Trophoblast cell (in vitro differentiated cells and primary cell): Measurements from ENCODE around the gene CRB3.

Experiments
- DNase-seq, 2 donors: peaks; one replicate each; pipeline ENCODE4 v3.0.0-alpha.2; 2016
- H2AFZ ChIP-seq: 2 replicates; pipeline ENCODE4 v1.6.1; 2013; ENCODE audit warnings: low read length, moderate library complexity, mild to moderate bottlenecking; ENCODE audit not compliant: insufficient read depth, poor library complexity
- H2AK5ac ChIP-seq: 2 replicates; pipeline ENCODE4 v1.6.1; 2013; ENCODE audit warnings: mild to moderate bottlenecking, low read length
- H2BK120ac ChIP-seq: 2 replicates; pipeline ENCODE4 v1.6.1; 2013; ENCODE audit warnings: low read length, mild to moderate bottlenecking, moderate library complexity; ENCODE audit not compliant: insufficient read depth, poor library complexity
- H2BK12ac ChIP-seq: 2 replicates; pipeline ENCODE4 v1.6.1; 2013; ENCODE audit warnings: mild to moderate bottlenecking, low read length, moderate library complexity
- H2BK5ac ChIP-seq: 2 replicates; pipeline ENCODE4 v1.6.1; 2013; ENCODE audit warnings: low read length, low read depth, moderate library complexity, mild to moderate bottlenecking; ENCODE audit not compliant: poor library complexity
- H3K14ac ChIP-seq: 2 replicates; pipeline ENCODE4 v1.6.1; 2013; ENCODE audit warnings: mild to moderate bottlenecking, low read length
- H3K18ac ChIP-seq: 2 replicates; pipeline ENCODE4 v1.6.1; 2013; ENCODE audit warnings: mild to moderate bottlenecking, low read length
- H3K23ac ChIP-seq: 2 replicates; pipeline ENCODE4 v1.6.1; 2013; ENCODE audit warnings: low read length
- H3K27ac ChIP-seq: 2 replicates; pipeline ENCODE4 v1.5.1; 2013; ENCODE audit warnings: low read depth, mild to moderate bottlenecking, inconsistent platforms, low read length, moderate library complexity
- H3K27me3 ChIP-seq: 2 replicates; pipeline ENCODE4 v1.6.1; 2013; ENCODE audit warnings: inconsistent platforms, mild to moderate bottlenecking, low read length, moderate library complexity; ENCODE audit not compliant: insufficient read depth
- H3K36me3 ChIP-seq, 2 experiments: 1 replicate in 1 of 2; 2 replicates in 1 of 2; pipeline ENCODE4 v1.6.1; 2013; ENCODE audit warnings: low read length in 2 of 2, mild to moderate bottlenecking in 2 of 2, moderate library complexity in 1 of 2; ENCODE audit not compliant: insufficient read depth in 2 of 2, control insufficient read depth in 1 of 2
- H3K4ac ChIP-seq: 2 replicates; pipeline ENCODE4 v1.6.1; 2013; ENCODE audit warnings: low read depth, mild to moderate bottlenecking, low read length, moderate library complexity
- H3K4me1 ChIP-seq, 2 experiments: 1 replicate in 1 of 2; 2 replicates in 1 of 2; pipeline ENCODE4 v1.6.1; 2013; ENCODE audit warnings: low read length in 2 of 2, mild to moderate bottlenecking in 2 of 2, moderate library complexity in 1 of 2; ENCODE audit not compliant: insufficient read depth in 2 of 2, control insufficient read depth in 1 of 2
- H3K4me2 ChIP-seq: 2 replicates; pipeline ENCODE4 v1.6.1; 2013; ENCODE audit warnings: inconsistent platforms, mild to moderate bottlenecking, low read length, moderate library complexity
- H3K4me3 ChIP-seq: 2 replicates; pipeline ENCODE4 v1.5.1; 2013; ENCODE audit warnings: mild to moderate bottlenecking, low read depth, low read length, inconsistent platforms
- H3K79me1 ChIP-seq: one replicate; pipeline ENCODE4 v1.6.1; 2013; ENCODE audit warnings: low read length
- H3K79me2 ChIP-seq: 2 replicates; pipeline ENCODE4 v1.6.1; 2013; ENCODE audit warnings: low read length, mild to moderate bottlenecking; ENCODE audit not compliant: control insufficient read depth, insufficient read depth, poor library complexity
- H3K9ac ChIP-seq: 2 replicates; pipeline ENCODE4 v1.6.1; 2013; ENCODE audit warnings: mild to moderate bottlenecking, low read length
- H3K9me3 ChIP-seq: 2 replicates; pipeline ENCODE4 v1.6.1; 2013; ENCODE audit warnings: low read depth, mild to moderate bottlenecking, control low read depth, inconsistent platforms, low read length; ENCODE audit not compliant: insufficient read depth
- H4K12ac ChIP-seq: 2 replicates; pipeline ENCODE4 v1.6.1; 2013; ENCODE audit warnings: low read depth, mild to moderate bottlenecking, low read length, moderate library complexity
- H4K8ac ChIP-seq: 2 replicates; pipeline ENCODE4 v1.6.1; 2013; ENCODE audit warnings: low read depth, mild to moderate bottlenecking, low read length, moderate library complexity
- H4K91ac ChIP-seq: one replicate; pipeline ENCODE4 v1.6.1; 2013; ENCODE audit warnings: low read depth, mild to moderate bottlenecking, low read length, moderate library complexity
- WGBS: extraction: QIAGEN DNeasy Blood & Tissue Kit; methylation state at CpG from one replicate; pipeline ENCODE4 v1.1.7; 2013; ENCODE audit warnings: missing lambda C conversion rate; ENCODE audit not compliant: insufficient read length, insufficient coverage; ENCODE audit errors: extremely low coverage; 5-methylcytosine and 5-hydroxymethylcytosine counted together

CRB3 gene

GRCh38 chr19:6443986-6444385 lies 20.1 kb upstream of the CRB3 start:
- no peak overlapping the region for H3K14ac ChIP-seq
- no peaks in the 10 kb centered on the region for H3K9me3 ChIP-seq
- H3K4me2 ChIP-seq: no peak overlapping the region
- no peak overlapping the region for H3K27ac ChIP-seq
- no peaks in the 10 kb centered on the region for H3K4me1 ChIP-seq
- no peaks in the 10 kb centered on the region for H3K79me2 ChIP-seq
- H3K79me1 ChIP-seq: no peaks in the 10 kb centered on the region
- H4K91ac ChIP-seq: no peak overlapping the region
- H3K36me3 ChIP-seq: no peaks in the 10 kb centered on the region
- DNase-seq: no peak
- H4K12ac ChIP-seq: no peak overlapping the region
- H2BK120ac ChIP-seq: no peak overlapping the region
- H3K9ac ChIP-seq: no peak overlapping the region
- no peak overlapping the region for H3K23ac ChIP-seq
- H3K27me3 ChIP-seq: no peaks in the 10 kb centered on the region
- no peak overlapping the region for H3K4me3 ChIP-seq
- H2BK5ac ChIP-seq: no peak overlapping the region
- H2BK12ac ChIP-seq: no peak overlapping the region
- no peak overlapping the region for H2AK5ac ChIP-seq
- H3K4ac ChIP-seq: no peak overlapping the region
- no CpG with 5 or more reads among the region's 13 CpGs for WGBS
- no peak overlapping the region for H2AFZ ChIP-seq
- no peak overlapping the region for H4K8ac ChIP-seq
- H3K18ac ChIP-seq: no peak overlapping the region

DNA sequence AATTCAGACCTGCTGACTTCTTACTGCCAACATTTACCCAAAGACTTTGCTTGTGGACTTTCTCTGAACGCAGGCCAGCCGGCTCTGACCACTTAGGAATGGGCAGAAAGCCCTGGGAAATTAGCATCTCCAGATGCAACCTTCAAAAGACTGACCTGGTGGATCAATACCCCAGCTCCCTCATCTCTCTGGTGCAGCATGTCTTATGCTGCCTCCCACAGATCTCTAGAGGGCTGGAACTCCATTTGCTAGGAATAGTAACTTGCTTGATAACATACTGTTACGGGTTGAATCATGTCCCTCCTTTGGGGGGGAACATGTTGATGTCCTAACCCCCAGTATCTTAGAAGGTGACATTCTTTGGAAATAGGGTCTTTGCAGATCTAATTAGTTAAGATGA lies 17.6 kb upstream of the CRB3 start:
- Histone ChIP-seq H3K4ac (no peak overlapping the region), H3K79me2 (no peaks in the 10 kb centered on the region), H3K27me3 (no peaks in the 10 kb centered on the region)

DNA sequence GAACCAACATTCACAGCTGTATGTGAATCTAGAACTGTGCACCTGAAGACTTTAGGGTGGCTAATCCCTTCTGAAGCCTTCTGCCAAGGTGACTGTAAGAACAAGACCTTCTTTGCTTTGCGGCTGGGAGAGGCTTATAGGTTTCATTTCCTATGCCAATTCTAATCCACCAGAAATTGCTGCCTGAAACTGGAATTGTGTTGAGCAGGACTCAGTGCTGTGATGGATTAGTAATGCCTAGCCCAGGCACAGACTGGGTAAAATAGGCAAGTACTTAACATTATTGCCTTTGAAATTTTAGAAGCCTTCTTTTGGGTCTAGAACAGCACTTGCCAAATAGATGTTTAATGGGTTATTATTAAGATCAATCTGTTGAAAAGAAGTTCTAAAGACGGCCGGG lies 16.0 kb upstream of the CRB3 start:
- H2BK12ac ChIP-seq: no peak overlapping the region
- H3K9ac ChIP-seq: no peak overlapping the region
- H3K9me3 ChIP-seq: no peaks in the 10 kb centered on the region
- no peak overlapping the region for H2AK5ac ChIP-seq
- H4K8ac ChIP-seq: no peak overlapping the region
- H2BK5ac ChIP-seq: no peak overlapping the region
- H3K4me1 ChIP-seq: no peaks in the 10 kb centered on the region
- H3K23ac ChIP-seq: no peak overlapping the region
- no peaks in the 10 kb centered on the region for H3K79me2 ChIP-seq
- no peak overlapping the region for H3K27ac ChIP-seq
- no peaks in the 10 kb centered on the region for H3K79me1 ChIP-seq
- H3K36me3 ChIP-seq: peaks cover 0 to 2% of the 10 kb centered on the region in 2 experiments
- H3K4ac ChIP-seq: no peak overlapping the region
- H4K12ac ChIP-seq: no peak overlapping the region
- no peak overlapping the region for H3K14ac ChIP-seq
- no CpG with 5 or more reads among the region's 3 CpGs for WGBS
- H3K18ac ChIP-seq: no peak overlapping the region
- no peaks in the 10 kb centered on the region for H3K27me3 ChIP-seq
- DNase-seq: no peak
- no peak overlapping the region for H2BK120ac ChIP-seq
- H3K4me2 ChIP-seq: no peak overlapping the region
- H3K4me3 ChIP-seq: no peak overlapping the region
- no peak overlapping the region for H4K91ac ChIP-seq
- no peak overlapping the region for H2AFZ ChIP-seq

More for the DNA sequence above, 17.6 kb upstream of the CRB3 start:
- H3K27ac ChIP-seq: no peak overlapping the region
- no peaks in the 10 kb centered on the region for H3K9me3 ChIP-seq
- no peak overlapping the region for H4K91ac ChIP-seq
- no peak overlapping the region for H3K23ac ChIP-seq
- no peak overlapping the region for H2BK120ac ChIP-seq
- H3K36me3 ChIP-seq: no peaks in the 10 kb centered on the region
- H2BK12ac ChIP-seq: no peak overlapping the region
- WGBS: no CpG with 5 or more reads among the region's 3 CpGs
- H2AFZ ChIP-seq: no peak overlapping the region
- no peaks in the 10 kb centered on the region for H3K4me1 ChIP-seq
- H2AK5ac ChIP-seq: no peak overlapping the region
- H3K18ac ChIP-seq: no peak overlapping the region
- H3K4me2 ChIP-seq: no peak overlapping the region
- H3K4me3 ChIP-seq: no peak overlapping the region
- H3K9ac ChIP-seq: no peak overlapping the region
- no peak overlapping the region for H3K14ac ChIP-seq
- no peaks in the 10 kb centered on the region for H3K79me1 ChIP-seq
- no peak overlapping the region for H2BK5ac ChIP-seq
- H4K8ac ChIP-seq: no peak overlapping the region
- H4K12ac ChIP-seq: no peak overlapping the region
- DNase-seq: no peak

GRCh38 chr19:6450166-6450565 lies 13.9 kb upstream of the CRB3 start:
- no peak overlapping the region for H3K23ac ChIP-seq
- H3K4me3 ChIP-seq: no peak overlapping the region
- no peaks in the 10 kb centered on the region for H3K4me1 ChIP-seq
- H2BK5ac ChIP-seq: no peak overlapping the region
- no peaks in the 10 kb centered on the region for H3K27me3 ChIP-seq
- H4K8ac ChIP-seq: no peak overlapping the region
- H3K27ac ChIP-seq: no peak overlapping the region
- peaks cover 9% of the 10 kb centered on the region for H3K9me3 ChIP-seq
- H3K79me1 ChIP-seq: no peaks in the 10 kb centered on the region
- no peak overlapping the region for H4K91ac ChIP-seq
- no peak overlapping the region for H2AFZ ChIP-seq
- no peak overlapping the region for H2BK120ac ChIP-seq
- DNase-seq: no peak
- no peaks in the 10 kb centered on the region for H3K79me2 ChIP-seq
- H2AK5ac ChIP-seq: no peak overlapping the region
- no peak overlapping the region for H3K4me2 ChIP-seq
- no peak overlapping the region for H3K9ac ChIP-seq
- no CpG with 5 or more reads among the region's 5 CpGs for WGBS
- no peak overlapping the region for H4K12ac ChIP-seq
- no peak overlapping the region for H3K4ac ChIP-seq
- H2BK12ac ChIP-seq: no peak overlapping the region
- peaks cover 9 to 11% of the 10 kb centered on the region in 2 experiments for H3K36me3 ChIP-seq
- H3K14ac ChIP-seq: no peak overlapping the region
- no peak overlapping the region for H3K18ac ChIP-seq
